ENCODE data around the gene APAF1. TPM values are rescaled to one million over a fixed set of nuclear protein-coding genes. Genes with fewer than 3 reads are reported as not detected.
A peak's percentile ranks its signal among the peaks of the same experiment; 100 is the strongest.

Gene APAF1
- total and polyA plus RNA-seq, 9 of the 15 experiments (the other 6 are each of a cell fraction or from before 2014, with no cell fraction given) = 5.1 to 15.7 (median 9.9) TPM

GRCh38 chr12:98656289-98657101 lies 11.4 kb downstream of the APAF1 start (continued):
- TF ChIP-seq TRIM24 (IDR thresholded peaks at IDR 0.05) (0 out of 4 replicates have a peak, but pooled peaks of 1 of the 2 experiments have one; percentile 9), RCOR1 (IDR thresholded peaks at IDR 0.05; ENCODE audit: borderline replicate concordance in 1 of 2, low read depth in 2 of 2, low read length in 2 of 2) (0 out of 4 replicates have a peak, but pooled peaks of 1 of the 2 experiments have one; percentile 39), JUND (IDR thresholded peaks at IDR 0.05; ENCODE audit: borderline replicate concordance, low read depth, low read length) (peak; percentile 62; the same call in 1 of the 2 replicates), JUND (tag; IDR thresholded peaks at IDR 0.05; ENCODE audit: borderline replicate concordance, low read depth, low read length) (peak; percentile 23; the same call in 1 of the 3 replicates), TEAD4 (IDR thresholded peaks at IDR 0.05; ENCODE audit: low read length) (no peak), TEAD4 (CRISPR knock-in tag; IDR thresholded peaks at IDR 0.05; ENCODE audit: borderline replicate concordance) (no peak), ZNF121 (CRISPR knock-in tag; conservative IDR thresholded peaks at IDR 0.05) (no peak), CHD4 (IDR thresholded peaks at IDR 0.05; ENCODE audit: insufficient read depth, insufficient replicate concordance, low read depth, low read length, poor library complexity, severe bottlenecking) (no peak), DPF2 (IDR thresholded peaks at IDR 0.05) (peak; percentile 79), ZNF133 (CRISPR knock-in tag; IDR thresholded peaks at IDR 0.05) (no peak), RBM34 (IDR thresholded peaks at IDR 0.05; ENCODE audit: borderline replicate concordance, insufficient read depth, low read length) (no peak), ZBTB7A (IDR thresholded peaks at IDR 0.05; ENCODE audit: borderline replicate concordance, control insufficient read depth, low read depth, low read length) (no peak), ETV6 (IDR thresholded peaks at IDR 0.05; ENCODE audit: borderline replicate concordance in 1 of 2, low read depth in 2 of 2, low read length in 1 of 2) (no peak; a peak in 1 of 4 replicates), ETV6 (CRISPR knock-in tag; IDR thresholded peaks at IDR 0.05; ENCODE audit: borderline replicate concordance) (no peak), ZNF639 (CRISPR knock-in tag; conservative IDR thresholded peaks at IDR 0.05 in 1 of 2, IDR thresholded peaks at IDR 0.05 in 1 of 2) (no peak), CXXC5 (CRISPR knock-in tag; IDR thresholded peaks at IDR 0.05) (peak; percentile 28; the same call in 1 of the 2 replicates), RHOXF2B (CRISPR knock-in tag; conservative IDR thresholded peaks at IDR 0.05) (no peak), CHD1 (IDR thresholded peaks at IDR 0.05; ENCODE audit: low read length) (no peak), ZNF253 (CRISPR knock-in tag; conservative IDR thresholded peaks at IDR 0.05) (no peak), ZBTB17 (CRISPR knock-in tag; IDR thresholded peaks at IDR 0.05) (no peak), STAT5A (IDR thresholded peaks at IDR 0.05; ENCODE audit: borderline replicate concordance, low read length) (no peak), FOS (IDR thresholded peaks at IDR 0.05; ENCODE audit: extremely low read depth, insufficient read length) (no peak), DACH1 (IDR thresholded peaks at IDR 0.05; ENCODE audit: partially characterized antibody) (peak; percentile 66), FOXP4 (CRISPR knock-in tag; IDR thresholded peaks at IDR 0.05; ENCODE audit: borderline replicate concordance) (no peak), HLTF (IDR thresholded peaks at IDR 0.05) (no peak), HMG20A (CRISPR knock-in tag; conservative IDR thresholded peaks at IDR 0.05) (no peak)

Measured in K562 (cell line).